ENCODE measurements around the gene GSK3B.

The GSK3B gene

GRCh38 chr3:120029749-120030148 is 64.5 kb downstream of the GSK3B start:
- TF ChIP-seq EZH2 (IDR thresholded peaks at IDR 0.05; ENCODE audit: borderline replicate concordance, low read depth, low read length, severe bottlenecking) (no peak), CTCF (IDR thresholded peaks at IDR 0.05; ENCODE audit: borderline replicate concordance, extremely low read depth, low read length, poor library complexity, severe bottlenecking) (no peak)
- Histone ChIP-seq H2AFZ (ENCODE audit: low read depth, low read length) (no peak overlapping the region), H3K4me1 (ENCODE audit: insufficient read depth, low read length) (peaks cover 6% of the 10 kb centered on the region; the same call in 1 of the 2 replicates), H3K36me3 (ENCODE audit: insufficient read depth, low read length) (0 out of 2 replicates have a peak, but pooled peaks cover 7% of the 10 kb centered on the region), H3K9ac (ENCODE audit: low read depth, low read length) (no peak overlapping the region), H3K9me3 (ENCODE audit: insufficient read depth, low read length, severe bottlenecking) (no peaks in the 10 kb centered on the region), H3K4me3 (ENCODE audit: low read depth in 1 of 2, low read length in 2 of 2) (no peak overlapping the region), H4K20me1 (ENCODE audit: insufficient read depth, low read length) (peaks cover 66% of the 10 kb centered on the region), H3K27me3 (ENCODE audit: insufficient read depth, low read length, poor library complexity) (no peaks in the 10 kb centered on the region), H3K79me2 (ENCODE audit: insufficient read depth, low read length) (peaks cover 100% of the 10 kb centered on the region), H3K27ac (ENCODE audit: low read length) (no peak overlapping the region), H3K4me2 (ENCODE audit: insufficient read depth, low read length) (no peak overlapping the region)
- ATAC-seq (ENCODE audit: insufficient read depth, low read depth): no peak
- DNase-seq: no peak

- DNase-seq (no peak), ATAC-seq (ENCODE audit: insufficient read depth, low read depth) (no peak)
- TF ChIP-seq EZH2 (IDR thresholded peaks at IDR 0.05; ENCODE audit: borderline replicate concordance, low read depth, low read length, severe bottlenecking): no peak
- TF ChIP-seq CTCF (IDR thresholded peaks at IDR 0.05; ENCODE audit: borderline replicate concordance, extremely low read depth, low read length, poor library complexity, severe bottlenecking): no peak
- Histone ChIP-seq H3K79me2 (ENCODE audit: insufficient read depth, low read length) (peaks cover 100% of the 10 kb centered on the region), H3K36me3 (ENCODE audit: insufficient read depth, low read length) (0 out of 2 replicates have a peak, but pooled peaks cover 6% of the 10 kb centered on the region), H3K9ac (ENCODE audit: low read depth, low read length) (no peak overlapping the region), H4K20me1 (ENCODE audit: insufficient read depth, low read length) (peaks cover 77% of the 10 kb centered on the region), H3K9me3 (ENCODE audit: insufficient read depth, low read length, severe bottlenecking) (no peaks in the 10 kb centered on the region), H3K4me2 (ENCODE audit: insufficient read depth, low read length) (no peak overlapping the region), H3K27me3 (ENCODE audit: insufficient read depth, low read length, poor library complexity) (no peaks in the 10 kb centered on the region), H2AFZ (ENCODE audit: low read depth, low read length) (no peak overlapping the region), H3K27ac (ENCODE audit: low read length) (no peak overlapping the region), H3K4me3 (ENCODE audit: low read depth in 1 of 2, low read length in 2 of 2) (no peak overlapping the region), H3K4me1 (ENCODE audit: insufficient read depth, low read length) (peaks cover 6% of the 10 kb centered on the region; the same call in 1 of the 2 replicates)
These were observed 65.8 kb downstream of the GSK3B start for GRCh38 chr3:120028271-120029047.

GRCh38 chr3:120027226-120027625 is 67.0 kb downstream of the GSK3B start:
- no peak overlapping the region for H2AFZ ChIP-seq (ENCODE audit: low read depth, low read length)
- 0 out of 2 replicates have a peak, but pooled peaks cover 10% of the 10 kb centered on the region for H3K36me3 ChIP-seq (ENCODE audit: insufficient read depth, low read length)
- ATAC-seq (ENCODE audit: insufficient read depth, low read depth) (no peak), DNase-seq (no peak)
- H3K79me2 ChIP-seq (ENCODE audit: insufficient read depth, low read length): peaks cover 100% of the 10 kb centered on the region
- no peaks in the 10 kb centered on the region for H3K27me3 ChIP-seq (ENCODE audit: insufficient read depth, low read length, poor library complexity)
- H4K20me1 ChIP-seq (ENCODE audit: insufficient read depth, low read length): peaks cover 81% of the 10 kb centered on the region
- H3K9ac ChIP-seq (ENCODE audit: low read depth, low read length): no peak overlapping the region
- H3K9me3 ChIP-seq (ENCODE audit: insufficient read depth, low read length, severe bottlenecking): no peaks in the 10 kb centered on the region
- no peak overlapping the region for H3K27ac ChIP-seq (ENCODE audit: low read length)
- H3K4me3 ChIP-seq (ENCODE audit: low read depth in 1 of 2, low read length in 2 of 2): no peak overlapping the region
- H3K4me1 ChIP-seq (ENCODE audit: insufficient read depth, low read length): peaks cover 6% of the 10 kb centered on the region; the same call in 1 of the 2 replicates
- TF ChIP-seq CTCF (IDR thresholded peaks at IDR 0.05; ENCODE audit: borderline replicate concordance, extremely low read depth, low read length, poor library complexity, severe bottlenecking) (no peak), EZH2 (IDR thresholded peaks at IDR 0.05; ENCODE audit: borderline replicate concordance, low read depth, low read length, severe bottlenecking) (no peak)
- no peak overlapping the region for H3K4me2 ChIP-seq (ENCODE audit: insufficient read depth, low read length)

Data from DND-41 (cell line).